Memory B cell (primary cell): ENCODE measurements around the gene TMEM121.
"Not testable (repeated sequence)": the region's sequence is repeated elsewhere in the genome, so short reads cannot be mapped to it uniquely, and the experiment has no call there.

ENCODE experiments used
- ATAC-seq: fragments of 150-1000 bp; cut with Tn5 transposase; 2 replicates; pipeline ENCODE4 v1.10.0; 2021; ENCODE audit warnings: low read depth, mild to moderate bottlenecking, moderate library complexity
- DNase-seq, 2 donors: peaks; one replicate each; pipeline ENCODE4 v3.0.0; 2022; ENCODE audit warnings: low spot score in 2 of 2
- H3K27ac Mint-ChIP-seq: one replicate; pipeline ENCODE4 v1.8.0; 2022; ENCODE audit warnings: mild to moderate bottlenecking, moderate library complexity, mixed read lengths
- H3K27me3 Mint-ChIP-seq: one replicate; pipeline ENCODE4 v1.8.0; 2022; ENCODE audit warnings: mixed read lengths
- H3K36me3 Mint-ChIP-seq: one replicate; pipeline ENCODE4 v1.8.0; 2022; ENCODE audit warnings: mild to moderate bottlenecking, mixed read lengths
- H3K4me1 Mint-ChIP-seq: one replicate; pipeline ENCODE4 v1.8.0; 2022; ENCODE audit warnings: mixed read lengths
- H3K4me3 Mint-ChIP-seq: one replicate; pipeline ENCODE4 v1.8.0; 2022; ENCODE audit warnings: mild to moderate bottlenecking, moderate library complexity, mixed read lengths
- H3K9me3 Mint-ChIP-seq: one replicate; pipeline ENCODE4 v1.8.0; 2022; ENCODE audit warnings: mixed read lengths

The TMEM121 gene

DNA sequence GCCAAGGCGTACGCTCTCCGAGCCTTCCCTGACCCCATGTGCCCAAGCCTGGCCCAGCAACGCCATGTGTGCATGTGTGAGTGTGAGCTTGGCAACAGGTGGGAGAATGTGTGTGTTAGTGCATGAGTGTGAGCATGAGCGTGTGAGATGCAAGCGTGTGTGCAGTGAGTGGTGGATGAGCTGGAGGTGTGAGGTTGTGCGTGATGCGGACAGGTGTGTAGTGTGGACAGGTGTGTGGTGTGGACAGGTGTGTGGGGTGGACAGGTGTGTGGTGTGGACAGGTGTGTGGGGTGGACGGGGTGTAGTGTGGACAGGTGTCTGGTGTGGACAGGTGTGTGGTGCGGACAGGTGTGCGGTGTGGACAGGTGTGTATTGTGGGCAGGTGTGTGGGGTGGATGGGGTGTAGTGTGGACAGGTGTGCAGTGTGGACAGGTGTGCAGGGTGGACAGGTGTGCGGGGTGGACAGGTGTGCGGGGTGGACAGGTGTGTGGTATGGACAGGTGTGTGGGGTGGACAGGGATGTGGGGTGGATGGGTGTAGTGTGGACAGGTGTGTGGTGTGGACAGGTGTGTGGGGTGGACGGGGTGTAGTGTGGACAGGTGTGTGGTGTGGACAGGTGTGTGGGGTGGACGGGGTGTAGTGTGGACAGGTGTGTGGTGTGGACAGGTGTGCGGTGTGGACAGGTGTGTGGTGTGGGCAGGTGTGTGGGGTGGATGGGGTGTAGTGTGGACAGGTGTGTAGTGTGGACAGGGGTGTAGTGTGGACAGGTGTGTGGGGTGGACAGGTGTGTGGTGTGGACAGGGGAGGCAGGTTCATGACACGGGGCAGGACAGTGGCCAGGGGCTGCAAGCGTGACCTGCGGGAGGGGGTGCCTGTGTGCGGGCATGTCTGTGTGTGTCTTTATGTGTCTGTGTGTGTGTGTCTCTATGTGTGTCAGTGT lies 41.1 kb downstream of the TMEM121 start:
- Mint-ChIP-seq H3K4me3 (peak overlapping the region; percentile 58), H3K4me1 (peaks cover 63% of the 10 kb centered on the region)
- not testable (repeated sequence) for ATAC-seq

DNA sequence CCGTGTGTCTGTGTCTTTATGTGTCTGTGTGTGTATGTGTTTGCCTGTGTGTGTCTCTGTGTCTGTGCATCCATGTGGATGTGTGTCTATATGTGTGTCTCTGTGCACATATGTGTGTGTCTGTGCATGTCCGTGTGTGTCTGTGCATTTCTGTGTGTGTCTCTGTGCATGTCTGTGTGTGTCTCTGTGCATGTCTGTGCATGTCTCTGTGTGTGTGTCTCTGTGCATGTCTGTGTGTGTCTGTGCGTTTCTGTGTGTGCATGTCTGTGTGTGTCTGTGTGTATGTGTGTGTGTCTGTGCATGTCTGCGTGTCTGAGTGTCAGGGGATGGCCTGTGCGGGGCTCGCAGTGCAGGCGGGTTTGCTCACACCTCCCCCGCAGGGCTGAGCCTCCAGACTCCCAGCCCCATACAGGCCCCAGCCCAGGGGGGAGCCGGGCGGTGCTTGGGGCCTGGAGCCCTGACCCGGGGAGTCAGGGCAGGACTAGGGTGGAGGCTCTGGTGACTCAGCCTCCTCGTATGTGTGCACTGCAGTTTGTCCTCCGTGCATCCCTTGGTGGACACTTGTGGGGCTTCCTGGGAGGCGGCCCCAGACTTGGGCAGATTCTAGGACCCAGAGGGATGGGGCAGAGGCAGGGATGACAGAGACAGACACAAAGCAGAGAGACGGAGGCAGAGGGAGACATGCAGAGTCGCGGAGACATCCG lies 41.9 kb downstream of the TMEM121 start:
- H3K36me3 Mint-ChIP-seq, H3K9me3 Mint-ChIP-seq, H3K27me3 Mint-ChIP-seq, ATAC-seq, DNase-seq: not testable (repeated sequence)
- peaks cover 58% of the 10 kb centered on the region for H3K4me1 Mint-ChIP-seq
- H3K4me3 Mint-ChIP-seq, result peak overlapping the region; percentile 30
- H3K27ac Mint-ChIP-seq, result peak overlapping the region; percentile 95

More for the DNA sequence above, 41.1 kb downstream of the TMEM121 start:
- peaks cover 12% of the 10 kb centered on the region for H3K36me3 Mint-ChIP-seq
- not testable (repeated sequence) for H3K27me3 Mint-ChIP-seq, DNase-seq
- peak overlapping the region; percentile 95 for H3K27ac Mint-ChIP-seq
- peaks cover 16% of the 10 kb centered on the region for H3K9me3 Mint-ChIP-seq

DNA sequence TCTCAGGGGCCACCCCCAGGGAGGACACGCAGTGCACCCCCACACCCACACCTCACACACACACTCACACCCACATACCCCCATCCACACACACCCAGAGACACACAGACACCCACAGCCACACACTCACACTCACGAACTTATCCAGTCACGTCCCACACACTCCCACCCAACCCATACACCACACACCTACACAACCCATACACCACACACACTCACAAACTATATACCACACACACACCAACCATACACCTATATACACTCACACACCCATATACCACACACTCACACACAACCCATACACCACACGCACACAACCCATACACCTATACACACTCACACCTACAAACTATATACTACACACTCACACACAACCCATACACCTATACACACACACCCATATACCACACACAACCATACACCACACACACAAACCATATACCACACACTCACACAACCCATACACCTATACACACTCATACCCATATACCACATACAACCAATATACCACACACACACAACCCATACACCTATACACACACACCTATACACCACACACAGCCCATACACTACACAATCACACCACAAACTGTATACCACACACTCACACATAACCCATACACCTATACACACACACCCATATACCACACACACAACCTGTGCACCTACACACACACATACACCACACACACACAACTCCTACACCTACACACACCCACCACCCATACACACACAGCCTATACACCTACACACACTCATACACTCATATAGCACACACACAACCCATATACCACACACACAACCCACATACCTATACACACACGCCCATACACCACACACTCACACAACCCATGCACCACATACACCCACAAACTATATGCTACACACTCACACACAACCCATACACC lies 42.7 kb downstream of the TMEM121 start:
- DNase-seq (no peak), ATAC-seq (no peak)
- peaks cover 7% of the 10 kb centered on the region for H3K36me3 Mint-ChIP-seq
- peak overlapping the region; percentile 94 for H3K27ac Mint-ChIP-seq
- H3K4me1 Mint-ChIP-seq, result peaks cover 54% of the 10 kb centered on the region
- peak overlapping the region; percentile 1 for H3K4me3 Mint-ChIP-seq
- H3K27me3 Mint-ChIP-seq, result no peaks in the 10 kb centered on the region
- H3K9me3 Mint-ChIP-seq, result peaks cover 7% of the 10 kb centered on the region

DNA sequence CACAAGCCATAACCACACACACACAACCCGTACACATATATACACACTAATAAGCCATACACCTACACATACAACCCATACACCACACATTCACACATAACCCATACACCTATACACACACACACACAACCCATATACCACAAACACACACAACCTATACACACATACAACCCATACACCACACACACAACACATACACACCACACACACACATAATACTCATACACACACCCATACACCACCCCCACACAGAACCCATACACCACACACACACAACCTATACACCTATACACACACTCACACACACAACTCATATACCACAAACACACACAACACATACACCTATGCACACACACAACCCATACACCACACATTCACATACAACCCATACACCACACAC lies 44.1 kb downstream of the TMEM121 start:
- peaks cover 7% of the 10 kb centered on the region for H3K36me3 Mint-ChIP-seq
- peak overlapping the region; percentile 94 for H3K27ac Mint-ChIP-seq
- H3K4me3 Mint-ChIP-seq, result peak overlapping the region; percentile 33
- H3K9me3 Mint-ChIP-seq, result peaks cover 4% of the 10 kb centered on the region
- ATAC-seq, result no peak
- no peak for DNase-seq
- H3K4me1 Mint-ChIP-seq, result peaks cover 45% of the 10 kb centered on the region
- no peaks in the 10 kb centered on the region for H3K27me3 Mint-ChIP-seq

DNA sequence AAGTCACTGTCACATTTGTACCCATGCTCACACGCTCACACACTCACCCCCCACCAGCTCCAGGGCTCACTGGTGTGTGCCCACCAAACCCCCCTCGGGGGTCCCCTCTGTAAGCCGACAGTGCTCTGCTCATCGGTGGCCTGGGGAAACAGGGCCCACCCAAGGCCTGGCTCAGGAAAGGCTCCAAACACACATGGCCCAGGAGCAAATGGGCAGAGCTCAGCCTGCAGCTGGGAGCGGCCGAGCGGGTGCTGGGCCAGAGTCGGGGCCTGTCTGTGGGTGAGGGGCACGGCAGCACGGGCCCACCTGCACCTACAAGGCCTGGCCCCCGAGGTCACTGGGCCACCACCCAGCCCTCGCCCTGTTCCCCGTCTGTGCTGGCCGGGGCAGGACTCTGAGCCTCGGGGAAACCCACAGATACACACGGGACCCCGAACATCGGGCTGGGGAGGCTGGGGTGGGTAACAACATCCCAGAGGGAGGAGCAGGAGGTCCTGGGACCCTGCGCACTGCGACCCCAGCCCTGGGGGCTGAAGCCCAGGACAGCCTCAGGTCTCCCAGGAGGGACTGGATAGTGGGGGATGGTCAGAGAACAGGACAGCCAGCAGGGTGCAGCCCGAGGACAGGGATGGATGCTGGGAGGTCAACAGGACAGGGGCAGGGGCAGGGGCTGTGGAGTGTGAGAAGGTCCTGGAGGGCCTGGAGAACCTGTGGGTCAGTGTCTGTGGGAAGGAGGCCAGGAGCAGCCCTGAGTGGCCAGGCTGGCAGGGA lies 45.0 kb downstream of the TMEM121 start:
- H3K4me1 Mint-ChIP-seq, result peaks cover 48% of the 10 kb centered on the region
- not testable (repeated sequence) for ATAC-seq, H3K9me3 Mint-ChIP-seq, DNase-seq, H3K27me3 Mint-ChIP-seq, H3K36me3 Mint-ChIP-seq
- peak overlapping the region; percentile 94 for H3K27ac Mint-ChIP-seq
- H3K4me3 Mint-ChIP-seq, result peak overlapping the region; percentile 18

DNA sequence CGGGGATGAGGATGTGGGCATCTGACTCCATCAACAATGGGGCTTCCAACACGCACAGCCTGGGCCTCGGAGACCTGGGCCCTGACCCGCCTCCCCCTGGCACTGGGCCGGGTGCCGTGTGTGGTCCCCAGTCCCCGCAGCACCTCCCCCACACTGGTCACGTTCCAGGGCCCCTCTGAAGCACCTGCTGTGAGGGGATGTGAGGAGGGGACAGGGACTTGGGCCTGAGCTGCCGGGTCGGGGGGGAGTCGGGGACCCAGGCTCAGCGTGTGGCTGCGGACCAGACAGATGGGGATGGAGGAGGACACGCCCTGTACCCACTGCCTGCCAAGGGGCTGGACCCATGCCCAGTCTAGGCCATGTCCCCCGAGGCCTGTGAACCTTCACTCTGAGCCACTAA lies 45.7 kb downstream of the TMEM121 start:
- peaks cover 54% of the 10 kb centered on the region for H3K4me1 Mint-ChIP-seq
- H3K36me3 Mint-ChIP-seq, H3K9me3 Mint-ChIP-seq, DNase-seq, H3K4me3 Mint-ChIP-seq, H3K27me3 Mint-ChIP-seq: not testable (repeated sequence)
- H3K27ac Mint-ChIP-seq, result peak overlapping the region; percentile 94
- peak; percentile 6 for ATAC-seq

DNA sequence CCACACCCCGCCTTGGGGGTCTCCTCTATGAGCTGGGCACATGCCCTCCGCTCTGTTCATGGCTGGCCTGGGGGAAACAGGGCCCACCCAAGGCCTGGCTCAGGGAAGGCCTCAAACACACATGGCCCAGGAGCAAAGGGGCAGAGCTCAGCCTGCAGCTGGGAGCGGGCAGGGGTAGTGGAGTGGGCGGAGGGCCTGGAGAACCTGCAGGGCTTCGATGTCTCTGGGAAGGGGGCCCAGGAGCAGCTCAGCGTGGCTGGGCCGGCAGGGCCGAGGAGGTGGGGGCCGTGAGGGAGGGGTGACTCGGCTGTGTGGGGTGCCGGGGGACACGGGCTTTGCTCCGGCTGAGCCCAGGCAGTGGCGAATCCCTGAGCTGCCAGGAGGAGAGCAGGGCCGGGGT lies 47.5 kb downstream of the TMEM121 start:
- not testable (repeated sequence) for DNase-seq, H3K4me3 Mint-ChIP-seq, H3K36me3 Mint-ChIP-seq, H3K9me3 Mint-ChIP-seq, ATAC-seq, H3K27me3 Mint-ChIP-seq
- peaks cover 54% of the 10 kb centered on the region for H3K4me1 Mint-ChIP-seq
- peak overlapping the region; percentile 98 for H3K27ac Mint-ChIP-seq

DNA sequence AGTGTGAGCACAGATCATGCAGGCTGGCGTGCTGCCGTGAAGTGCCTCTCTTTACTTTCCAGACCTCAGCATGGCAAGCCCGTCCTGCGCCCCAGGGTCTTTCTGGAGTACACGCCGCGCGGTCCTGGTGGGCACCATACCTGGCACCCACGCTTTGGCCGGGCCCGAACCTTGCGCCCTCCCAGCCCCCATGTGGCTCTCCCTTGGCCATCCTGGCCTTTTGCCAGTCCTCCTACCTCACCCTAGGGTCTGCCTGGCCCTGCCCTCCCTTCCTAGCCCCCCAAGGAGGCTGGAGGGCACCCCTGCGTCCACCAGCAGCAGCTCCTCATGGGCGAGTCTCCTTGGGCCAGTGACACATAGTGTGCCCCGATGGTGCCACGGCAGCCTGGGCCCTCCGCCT lies 48.0 kb downstream of the TMEM121 start:
- not testable (repeated sequence) for H3K27ac Mint-ChIP-seq, H3K4me3 Mint-ChIP-seq, H3K27me3 Mint-ChIP-seq, H3K36me3 Mint-ChIP-seq, H3K9me3 Mint-ChIP-seq, ATAC-seq, DNase-seq
- peaks cover 48% of the 10 kb centered on the region for H3K4me1 Mint-ChIP-seq

DNA sequence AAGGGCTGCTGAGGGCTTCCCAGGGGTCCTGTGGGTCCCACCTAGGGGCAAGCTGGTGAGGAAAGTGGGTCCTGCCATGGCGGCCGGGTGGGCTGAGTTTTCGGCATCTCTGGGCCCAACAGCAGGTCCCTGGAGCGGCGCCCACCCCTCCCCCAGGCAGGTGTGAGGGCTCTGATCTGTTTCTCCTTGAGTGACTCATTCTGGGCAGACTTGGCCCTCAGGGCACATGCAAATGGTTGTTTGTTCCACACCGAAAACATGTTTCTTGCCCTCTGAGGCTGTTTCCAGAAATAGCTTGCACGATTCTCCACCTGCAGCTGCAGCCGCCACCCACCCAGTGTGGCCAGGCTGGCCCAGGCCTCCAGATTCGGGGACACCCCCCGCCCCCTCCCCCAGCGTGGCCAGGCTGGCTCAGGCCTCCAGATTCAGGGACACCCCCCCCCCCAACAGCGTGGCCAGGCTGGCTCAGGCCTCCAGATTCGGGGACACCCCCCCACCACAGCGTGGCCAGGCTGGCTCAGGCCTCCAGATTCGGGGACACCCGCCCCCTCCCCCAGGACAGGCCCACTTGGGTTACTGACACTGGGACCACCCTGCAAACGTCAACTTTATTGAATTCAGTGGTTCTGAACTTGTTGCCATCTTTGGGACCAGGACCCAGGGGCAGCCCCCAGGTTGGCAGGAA lies 48.8 kb downstream of the TMEM121 start:
- H3K4me1 Mint-ChIP-seq, result peaks cover 41% of the 10 kb centered on the region
- ATAC-seq, result peak; percentile 81
- not testable (repeated sequence) for H3K9me3 Mint-ChIP-seq, DNase-seq, H3K4me3 Mint-ChIP-seq, H3K36me3 Mint-ChIP-seq, H3K27me3 Mint-ChIP-seq, H3K27ac Mint-ChIP-seq

DNA sequence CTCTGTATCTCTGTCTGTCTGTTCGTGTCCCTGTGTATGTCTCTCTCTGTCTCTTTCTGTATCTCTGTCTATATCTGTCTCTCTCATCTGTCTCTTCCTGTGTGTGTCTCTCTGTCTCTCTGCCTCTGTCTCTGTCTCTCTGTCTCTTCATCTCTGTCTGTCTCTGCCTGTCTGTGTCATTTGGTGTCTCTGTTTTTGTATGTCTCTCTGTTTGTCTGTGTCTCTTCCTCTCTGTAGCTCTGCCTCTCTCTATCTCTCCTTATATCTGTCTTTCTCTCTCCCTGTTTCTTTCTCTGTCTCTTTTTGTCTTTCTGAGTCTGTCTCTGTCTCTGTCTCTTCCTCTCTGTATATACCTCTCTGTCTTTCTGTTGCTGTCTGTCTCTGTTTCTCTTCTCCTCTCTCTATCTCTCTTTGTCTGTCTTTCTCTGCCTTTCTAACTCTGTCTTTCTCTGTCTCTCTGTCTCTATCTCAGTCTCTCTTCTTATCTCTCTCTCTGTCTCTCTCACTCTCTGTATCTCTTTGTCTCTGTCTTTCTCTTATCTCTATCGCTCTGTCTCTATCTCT lies 50.2 kb downstream of the TMEM121 start:
- H3K36me3 Mint-ChIP-seq, result peaks cover 2% of the 10 kb centered on the region
- peaks cover 44% of the 10 kb centered on the region for H3K4me1 Mint-ChIP-seq
- ATAC-seq (no peak), DNase-seq (no peak)
- H3K4me3 Mint-ChIP-seq, result peak overlapping the region; percentile 35
- peak overlapping the region; percentile 95 for H3K27ac Mint-ChIP-seq
- H3K9me3 Mint-ChIP-seq, result no peaks in the 10 kb centered on the region
- no peaks in the 10 kb centered on the region for H3K27me3 Mint-ChIP-seq

DNA sequence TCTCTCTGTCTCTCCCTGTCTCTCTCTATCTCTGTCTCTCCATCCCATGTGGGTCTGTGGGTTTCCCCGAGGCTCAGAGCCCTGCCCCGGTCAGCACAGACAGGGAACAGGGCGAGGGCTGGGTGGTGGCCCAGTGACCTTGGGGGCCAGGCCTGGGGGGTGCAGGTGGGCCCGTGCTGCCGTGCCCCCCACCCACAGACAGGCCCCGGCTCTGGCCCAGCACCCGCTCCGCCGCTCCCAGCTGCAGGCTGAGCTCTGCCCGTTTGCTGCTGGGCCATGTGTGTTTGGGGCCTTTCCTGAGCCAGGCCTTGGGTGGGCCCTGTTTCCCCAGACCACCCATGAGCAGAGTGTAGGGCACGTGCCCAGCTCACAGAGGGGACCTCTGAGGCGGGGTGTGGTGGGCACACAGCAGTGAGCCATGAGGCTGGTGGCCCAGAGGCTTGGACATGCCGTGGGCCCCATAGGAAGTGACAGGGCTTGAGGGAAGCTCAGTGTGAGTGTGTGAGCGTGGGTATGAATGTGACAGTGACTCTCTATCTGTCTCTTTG lies 51.0 kb downstream of the TMEM121 start:
- H3K27me3 Mint-ChIP-seq, result no peaks in the 10 kb centered on the region
- H3K36me3 Mint-ChIP-seq, result peaks cover 2% of the 10 kb centered on the region
- H3K9me3 Mint-ChIP-seq, result no peaks in the 10 kb centered on the region
- peak; percentile 10 for ATAC-seq
- peak overlapping the region; percentile 95 for H3K27ac Mint-ChIP-seq
- H3K4me1 Mint-ChIP-seq, result peaks cover 45% of the 10 kb centered on the region
- DNase-seq, result no peak
- peak overlapping the region; percentile 57 for H3K4me3 Mint-ChIP-seq

DNA sequence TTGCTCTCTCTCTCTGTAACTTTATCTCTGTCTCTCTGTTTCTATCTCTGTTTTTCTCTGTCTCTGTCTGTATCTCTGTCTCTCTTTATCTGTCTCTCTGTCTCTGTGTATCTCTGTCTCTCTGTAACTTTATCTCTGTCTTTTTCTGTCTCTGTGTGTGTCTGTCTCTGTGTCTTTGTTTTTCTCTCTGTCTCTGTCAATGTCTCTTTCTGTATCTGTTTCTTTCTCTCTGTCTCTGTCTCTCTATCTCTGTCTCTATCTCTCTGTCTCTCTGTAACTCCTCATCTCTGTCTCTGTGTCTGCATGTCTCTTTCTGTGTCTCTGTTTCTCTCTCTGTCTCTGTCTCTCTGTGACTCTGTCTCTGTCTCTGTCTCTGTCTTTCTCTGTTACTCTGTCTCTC lies 51.7 kb downstream of the TMEM121 start:
- peak overlapping the region; percentile 95 for H3K27ac Mint-ChIP-seq
- no peaks in the 10 kb centered on the region for H3K27me3 Mint-ChIP-seq
- ATAC-seq (no peak), DNase-seq (no peak)
- H3K36me3 Mint-ChIP-seq, result peaks cover 5% of the 10 kb centered on the region
- peaks cover 48% of the 10 kb centered on the region for H3K4me1 Mint-ChIP-seq
- peak overlapping the region; percentile 57 for H3K4me3 Mint-ChIP-seq
- H3K9me3 Mint-ChIP-seq, result no peaks in the 10 kb centered on the region
